Right ventricle myocardium inferior (tissue), 1 donor: Measurements from ENCODE around the gene FBXW11. TPM values are rescaled to one million over a fixed set of nuclear protein-coding genes. Genes with fewer than 3 reads are reported as not detected.
A peak's percentile ranks its signal among the peaks of the same experiment; 100 is the strongest.
"Not testable (repeated sequence)": the region's sequence is repeated elsewhere in the genome, so short reads cannot be mapped to it uniquely, and the experiment has no call there.

Source experiments
- ATAC-seq: fragments of 200-7000 bp; cut with Tn5 transposase; one replicate; pipeline ENCODE4 v1.9.1; 2020; ENCODE audit warnings: mild to moderate bottlenecking, moderate library complexity
- DNase-seq: peaks from one replicate; pipeline ENCODE4 v3.0.0; 2021; ENCODE audit errors: missing footprints
- intact Hi-C: fragments of 100-400 bp; cut with DNase I; formaldehyde crosslinking; loops from one replicate; pipeline ENCODE4 v1.11.0; 2022
- total RNA-seq: library from RNA; stranded (reverse); fragmentation: NEBNext Ultra II Directional; extraction: Animal tissue kit (Norgen Biotek cat#: 25700); gene quantifications from one replicate; pipeline ENCODE4 v1.2.1, GENCODE V29; 2021
- donor health status: DM: no; HTN: yes; CAD: no; lungs with severe emphysema.

FBXW11 gene
- total RNA-seq, 1 donor from 2014 or later: 63.0 TPM

GRCh38 chr5:171966964-171967363 is 39.5 kb downstream of the FBXW11 start:
- no peak for ATAC-seq
- intact Hi-C loops: no loop called here
- DNase-seq: no peak

- no peak for DNase-seq
- intact Hi-C loops: no loop called here
- ATAC-seq: peak; percentile 28
Measured at GRCh38 chr5:171966270-171966669, 40.2 kb downstream of the FBXW11 start.

- DNase-seq (no peak), ATAC-seq (no peak)
- intact Hi-C loops: no loop called here
Measured at GRCh38 chr5:171965745-171966144, 40.7 kb downstream of the FBXW11 start.

DNA sequence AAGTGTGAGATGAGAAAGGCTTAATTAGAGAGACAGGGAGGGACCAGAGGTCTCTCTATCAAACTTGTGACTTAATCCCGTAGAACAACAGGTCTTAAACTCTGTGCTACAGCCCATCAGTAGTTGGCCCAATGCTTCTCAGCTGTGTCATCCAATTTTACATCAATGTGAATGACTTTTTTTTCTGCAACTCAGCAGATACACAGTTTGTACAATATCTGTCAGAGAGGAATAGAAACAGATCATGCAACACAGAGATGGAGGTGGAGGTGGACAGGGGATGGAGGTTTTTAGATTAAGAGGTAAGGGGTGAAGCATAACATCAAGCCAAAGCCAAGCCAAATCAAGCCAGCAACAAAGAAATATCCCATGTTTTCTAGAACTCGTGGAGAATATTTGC is 43.0 kb downstream of the FBXW11 start:
- DNase-seq (no peak), ATAC-seq (no peak)
- intact Hi-C loops: no loop called here

DNA sequence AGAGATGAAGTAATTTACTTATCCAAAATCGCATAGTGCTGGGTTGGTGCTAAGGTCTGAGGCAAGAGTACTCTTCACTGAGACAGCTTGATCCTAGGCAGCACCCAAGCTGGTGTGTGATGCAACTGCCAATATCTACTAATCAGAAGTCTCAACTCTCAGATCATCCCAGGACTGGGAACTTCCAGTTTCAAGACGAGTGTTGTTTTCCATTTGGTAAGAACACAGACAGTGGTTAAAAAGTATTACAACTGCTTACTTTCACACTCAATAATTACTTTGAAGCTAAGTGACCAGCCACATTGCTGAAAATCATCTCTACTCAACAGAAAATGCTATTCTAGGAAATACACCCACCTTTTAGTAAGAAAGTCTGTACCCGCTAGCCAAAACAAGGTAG is 45.3 kb downstream of the FBXW11 start:
- no peak for DNase-seq
- peak; percentile 82 for ATAC-seq
- intact Hi-C loops: no loop called here

GRCh38 chr5:171957591-171958251 is 48.7 kb downstream of the FBXW11 start:
- DNase-seq (no peak), ATAC-seq (no peak)
- intact Hi-C loops: no loop called here

GRCh38 chr5:171956887-171957495 is 49.4 kb downstream of the FBXW11 start:
- intact Hi-C loops: no loop called here
- no peak for ATAC-seq
- no peak for DNase-seq

DNA sequence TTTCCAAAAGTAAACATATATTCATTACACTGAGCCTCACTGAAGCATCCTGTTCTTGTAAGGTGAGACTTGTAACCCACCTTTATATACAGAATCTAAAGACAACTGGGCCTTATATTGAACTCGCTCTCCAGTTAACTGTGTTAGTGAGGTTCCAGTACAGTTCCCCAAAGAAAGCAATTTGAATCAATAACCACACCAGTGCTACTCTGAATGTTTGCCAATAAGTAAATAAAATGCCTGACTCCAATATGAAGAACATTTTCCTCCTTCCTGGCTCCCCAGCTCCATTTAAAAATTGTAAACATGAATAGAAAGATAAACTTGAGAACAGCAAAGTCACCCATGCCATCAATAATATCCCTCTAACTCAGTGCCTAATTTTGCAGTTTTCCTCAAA is 50.1 kb downstream of the FBXW11 start:
- no peak for ATAC-seq

DNA sequence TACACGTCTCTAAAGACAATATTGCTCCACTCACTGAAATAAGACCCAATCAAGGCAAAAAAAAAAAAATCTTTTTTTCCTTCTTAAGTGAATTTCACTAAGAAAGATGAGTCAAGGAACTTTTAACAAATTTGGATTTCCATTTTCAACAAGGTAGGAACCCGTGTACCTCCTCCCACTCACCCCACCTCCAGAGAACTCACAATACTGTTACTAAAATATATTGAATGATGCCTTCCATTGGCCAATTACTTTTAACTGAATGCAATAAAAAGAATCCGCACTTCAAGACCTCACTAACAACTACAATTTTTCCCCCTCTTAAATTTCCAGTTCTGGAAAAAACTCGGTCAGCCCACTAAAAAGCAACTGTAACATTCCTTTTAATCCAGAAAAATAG is 50.7 kb downstream of the FBXW11 start:
- no peak for ATAC-seq
- intact Hi-C loops: no loop called here

More for the DNA sequence above, 50.1 kb downstream of the FBXW11 start:
- intact Hi-C loops: no loop called here
- no peak for DNase-seq

GRCh38 chr5:171954721-171955120 is 51.7 kb downstream of the FBXW11 start:
- intact Hi-C loops: no loop called here
- ATAC-seq (no peak), DNase-seq (no peak)

More for the DNA sequence above, 50.7 kb downstream of the FBXW11 start:
- DNase-seq: no peak

DNA sequence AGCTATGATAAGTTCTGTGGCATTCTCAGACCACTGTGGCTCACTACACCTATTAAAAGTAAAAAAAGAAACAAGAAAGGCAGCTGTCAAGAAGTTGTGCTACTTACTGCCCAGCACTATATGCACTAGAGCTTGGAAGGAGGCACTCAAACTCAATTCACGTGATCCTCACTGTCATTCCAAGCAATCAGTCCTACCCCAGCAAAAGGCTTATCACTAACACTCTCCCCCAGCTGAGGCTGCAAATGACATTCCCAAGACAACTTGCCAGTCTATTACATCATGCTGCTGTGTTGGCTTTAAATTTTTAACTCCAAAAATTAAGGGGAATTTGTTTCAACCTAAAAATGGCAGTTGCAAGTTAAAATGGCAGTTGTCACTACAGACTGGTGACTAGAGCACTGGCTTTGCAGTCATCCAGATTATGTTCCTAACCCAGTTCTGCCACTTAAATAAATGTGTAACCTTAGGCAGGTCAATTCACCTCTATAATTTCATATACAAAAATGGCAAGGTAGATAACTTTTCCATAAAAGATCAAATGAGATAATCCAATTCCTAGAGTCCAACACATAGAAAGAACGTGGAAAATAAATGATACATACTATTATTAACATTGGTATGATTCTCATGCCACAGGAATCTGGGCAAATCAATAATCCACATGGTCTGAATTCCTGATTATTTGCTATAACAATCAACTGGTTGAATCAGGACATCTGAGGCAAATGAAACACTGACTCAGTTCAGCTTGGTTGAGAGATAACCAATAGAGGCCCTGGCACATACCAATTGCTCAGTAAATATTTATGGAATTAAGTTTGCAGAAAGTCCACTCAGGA is 52.4 kb downstream of the FBXW11 start:
- intact Hi-C loops: no loop called here
- DNase-seq: no peak
- ATAC-seq: no peak

- intact Hi-C loops: no loop called here
- no peak for ATAC-seq
- no peak for DNase-seq
Measured at GRCh38 chr5:171952021-171952420, 54.4 kb downstream of the FBXW11 start.

DNA sequence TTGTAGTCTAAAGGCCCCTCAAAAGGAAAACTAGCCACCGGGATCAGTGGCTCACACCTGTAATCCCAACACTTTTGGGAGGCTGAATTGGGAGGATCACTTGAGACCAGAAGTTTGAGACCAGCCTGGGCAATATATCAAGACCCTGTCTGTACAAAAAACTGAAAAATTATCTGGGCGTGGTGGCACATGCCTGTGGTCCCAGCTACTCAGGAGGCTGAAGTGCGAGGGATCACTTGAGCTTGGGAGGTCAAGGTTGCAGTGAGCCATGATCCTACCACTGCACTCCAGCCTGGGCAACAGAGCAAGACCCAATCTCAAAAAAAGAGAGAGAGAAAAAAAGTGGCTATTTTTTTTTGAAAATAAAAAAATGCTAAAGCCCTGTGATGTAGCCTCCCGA is 55.2 kb downstream of the FBXW11 start:
- DNase-seq: no peak
- ATAC-seq: no peak
- intact Hi-C loops: no loop called here

DNA sequence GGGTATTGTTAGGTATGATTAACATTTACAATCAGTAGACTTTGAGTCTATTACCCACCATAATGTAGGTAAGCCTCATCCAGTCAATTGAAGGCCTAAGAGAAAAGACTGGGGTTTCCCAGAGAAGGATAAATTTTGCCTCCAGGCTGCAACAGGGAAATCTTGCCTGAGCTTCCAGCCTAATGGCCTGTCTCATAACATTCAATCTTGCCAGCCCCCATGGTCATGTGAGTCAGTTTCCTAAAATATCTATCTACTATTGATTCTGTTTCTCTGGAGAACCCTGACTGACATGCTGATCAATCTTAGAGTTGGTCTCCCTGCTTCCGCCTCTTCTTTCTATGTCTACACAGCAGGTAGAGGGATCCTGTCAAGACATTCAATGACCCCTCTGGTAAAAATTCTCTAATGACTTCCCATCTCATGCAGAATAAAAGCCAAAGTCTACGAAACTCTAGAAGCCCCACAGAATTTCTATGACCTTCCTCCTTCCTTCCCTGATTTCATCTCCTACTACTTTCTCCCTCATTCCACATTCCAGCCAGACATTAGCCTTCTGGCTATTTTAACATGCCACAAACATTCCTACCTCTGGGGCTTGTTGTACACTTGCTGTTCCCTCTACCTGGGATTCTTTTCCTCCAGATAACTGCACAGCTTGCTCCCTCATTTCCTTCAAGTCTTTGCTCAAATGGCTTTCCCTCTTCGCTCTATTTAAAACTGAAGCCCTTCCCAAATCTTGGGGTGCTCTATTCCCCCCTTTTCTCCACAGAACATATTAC is 60.2 kb downstream of the FBXW11 start:
- intact Hi-C loops: no loop called here
- no peak for ATAC-seq
- no peak for DNase-seq

- DNase-seq (no peak), ATAC-seq (no peak)
- intact Hi-C loops: no loop called here
Measured at GRCh38 chr5:171945476-171945875, 61.0 kb downstream of the FBXW11 start.

DNA sequence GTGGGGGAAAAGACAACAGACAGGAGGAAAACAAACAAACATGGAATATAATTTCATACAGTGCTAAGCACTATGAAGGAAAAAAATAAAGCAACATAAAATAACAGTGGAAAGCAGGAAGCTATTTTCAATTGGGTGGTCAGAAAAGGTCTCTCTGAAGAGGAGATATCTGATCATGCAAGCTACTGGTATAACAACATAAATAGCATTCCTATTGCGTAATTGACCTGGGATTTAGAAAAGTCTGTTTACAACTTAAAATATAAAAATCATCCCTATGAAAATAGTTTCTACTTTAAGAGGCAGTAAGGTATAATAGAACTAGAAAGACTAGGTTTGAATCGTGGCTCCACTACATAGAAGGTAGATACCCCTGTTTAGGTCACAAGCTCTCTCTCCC is 61.4 kb downstream of the FBXW11 start:
- intact Hi-C loops: no loop called here
- no peak for DNase-seq
- ATAC-seq: no peak

DNA sequence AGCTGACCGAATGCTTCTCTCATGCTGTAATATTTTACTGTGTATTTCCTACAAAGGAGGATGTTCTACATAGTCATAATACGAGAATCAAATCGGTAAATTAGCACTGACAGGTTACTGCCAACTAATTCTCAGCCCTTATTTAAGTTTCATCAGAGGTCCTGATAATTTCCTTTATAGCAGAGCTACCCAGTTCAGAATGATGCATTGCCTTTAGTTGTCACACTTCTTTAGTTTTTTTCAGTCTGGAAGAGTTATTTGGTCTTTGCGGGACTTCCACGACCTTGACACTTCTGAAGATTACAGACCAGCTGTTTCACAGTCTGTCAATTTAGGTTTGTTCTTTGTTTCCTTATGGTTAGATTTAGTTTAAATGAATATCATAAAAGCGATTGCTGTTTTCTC is 64.3 kb downstream of the FBXW11 start:
- intact Hi-C loops, DNase-seq, ATAC-seq: not testable (repeated sequence)

GRCh38 chr5:171941675-171942074 is 64.8 kb downstream of the FBXW11 start:
- DNase-seq, intact Hi-C loops, ATAC-seq: not testable (repeated sequence)

DNA sequence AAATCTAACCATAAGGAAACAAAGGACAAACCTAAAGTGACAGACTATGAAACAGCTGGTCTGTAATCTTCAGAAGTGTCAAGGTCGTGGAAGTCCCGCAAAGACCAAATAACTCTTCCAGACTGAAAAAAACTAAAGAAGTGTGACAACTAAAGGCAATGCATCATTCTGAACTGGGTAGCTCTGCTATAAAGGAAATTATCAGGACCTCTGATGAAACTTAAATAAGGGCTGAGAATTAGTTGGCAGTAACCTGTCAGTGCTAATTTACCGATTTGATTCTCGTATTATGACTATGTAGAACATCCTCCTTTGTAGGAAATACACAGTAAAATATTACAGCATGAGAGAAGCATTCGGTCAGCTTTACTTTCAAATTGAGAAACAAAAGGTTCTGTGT is 65.2 kb downstream of the FBXW11 start:
- ATAC-seq, DNase-seq, intact Hi-C loops: not testable (repeated sequence)
